ENCODE data around the gene NFKB2. TPM values are rescaled to one million over a fixed set of nuclear protein-coding genes. Genes with fewer than 3 reads are reported as not detected.

NFKB2 gene
- 68.1 to 102 TPM (median 85.6 TPM) in 5 replicates for total RNA-seq (2022; extraction: Qiagen RNA extraction)

GRCh38 chr10:102395400-102396316 is at the start of gene NFKB2:
Gene NFKB2 (plus strand): TSS chr10:102395705. CDS start chr10:102395960, 255 bp downstream.

GRCh38 chr10:102418622-102419268 is 23.2 kb downstream of the NFKB2 start, which contains the start of gene PSD:
Gene PSD (minus strand): TSS chr10:102418785. CDS start chr10:102417038, 1,747 bp downstream.

GRCh38 chr10:102420714-102421506 is 25.4 kb downstream of the NFKB2 start, which contains the start of gene FBXL15:
Gene FBXL15 (plus strand): TSS chr10:102420836. CDS start chr10:102421130, 294 bp downstream.

DNA sequence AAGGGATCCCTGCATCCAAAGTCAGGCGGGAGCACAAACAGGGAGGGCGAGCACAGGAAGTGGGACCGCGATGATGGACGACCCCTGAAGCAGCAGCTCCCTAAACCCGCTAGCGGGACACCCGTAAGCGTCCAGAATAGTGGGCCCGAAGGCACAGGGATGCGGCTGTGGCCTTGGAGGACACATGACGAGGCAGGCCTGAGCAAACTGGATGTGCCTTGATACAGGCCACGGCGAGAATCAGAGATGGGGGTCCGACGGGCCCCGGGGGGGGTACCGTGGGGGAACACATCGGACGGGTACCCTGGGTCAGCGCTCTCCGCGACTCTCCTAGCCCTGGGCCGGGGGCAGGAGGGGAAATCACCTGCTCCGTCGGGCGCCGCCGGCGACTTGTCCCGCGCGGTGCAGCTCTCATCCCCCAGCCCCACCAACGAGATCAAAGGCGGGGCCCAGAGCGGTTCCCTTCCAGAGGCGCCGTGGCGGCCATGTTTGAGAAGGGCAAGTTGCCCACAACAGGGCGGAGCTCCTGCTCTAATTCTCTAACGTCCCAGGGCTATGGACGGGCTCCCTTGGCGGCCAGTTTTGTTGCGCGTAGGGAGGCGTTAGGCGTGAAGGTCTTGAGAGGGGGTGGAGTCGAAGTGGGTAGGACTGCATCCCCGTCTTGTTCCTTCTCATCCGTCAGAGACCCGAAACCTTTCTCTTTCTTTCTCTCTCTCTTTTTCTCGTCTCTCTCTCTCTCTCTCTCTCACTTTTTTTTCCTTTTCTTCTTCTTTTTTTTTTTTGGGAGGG is 36.9 kb downstream of the NFKB2 start, which contains the start of gene CUEDC2:
Gene CUEDC2, minus strand, starts transcription at position 413 of the 789 bp plus-strand sequence. CDS start 7,386 bp downstream, outside the sequence.

DNA sequence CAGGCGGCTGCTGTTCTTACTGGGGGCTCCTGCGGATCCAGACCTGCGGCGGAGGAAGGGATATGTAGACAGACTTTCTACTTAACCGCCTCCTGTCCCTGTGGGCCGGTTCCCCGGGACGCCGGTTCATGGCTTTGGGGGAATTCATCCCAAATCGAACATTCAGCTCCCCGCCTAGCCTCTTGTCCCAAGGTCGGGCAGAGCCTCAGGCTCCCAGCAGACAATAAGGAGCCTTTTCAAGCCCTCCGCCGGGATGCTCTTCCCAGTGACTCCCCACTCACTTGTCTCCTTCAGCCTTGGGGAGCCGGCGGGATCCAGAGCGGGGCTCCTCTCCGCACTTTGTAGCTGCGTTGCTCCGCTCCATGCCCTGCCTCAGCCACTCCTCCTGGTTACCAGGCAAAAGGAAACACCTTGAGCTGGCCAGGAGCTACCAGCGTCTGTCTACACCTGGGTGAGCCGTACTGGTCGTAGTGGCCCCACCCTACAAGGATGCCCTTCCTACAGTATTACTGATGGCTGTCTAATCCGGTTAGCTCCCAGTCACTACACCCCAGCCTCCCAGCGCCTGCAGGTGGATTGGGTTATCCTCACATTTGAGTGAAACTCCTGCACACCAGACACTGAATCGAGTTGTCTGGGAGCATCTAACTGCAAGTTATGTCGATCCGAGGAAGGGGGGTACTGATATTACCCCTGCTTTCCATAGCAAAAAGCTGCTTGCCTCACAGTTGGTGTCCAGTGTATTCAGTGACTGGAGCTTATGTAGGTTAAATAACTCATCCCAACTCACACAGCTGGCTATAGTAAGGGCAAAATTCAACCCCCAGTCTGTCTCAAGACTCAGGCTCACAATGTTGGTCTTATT is 55.8 kb downstream of the NFKB2 start, which contains the start of gene C10orf95:
Gene C10orf95, minus strand, starts transcription at position 439 of the 865 bp plus-strand sequence. CDS start 450 bp downstream, outside the sequence.

Other genes starting within 250 kb of the NFKB2 start
- 166 to 187 TPM (median 171 TPM) in 5 replicates for gene NOLC1, start 243.3 kb upstream of the NFKB2 start, total RNA-seq (2022; extraction: Qiagen RNA extraction)
- gene ELOVL3, start 169.4 kb upstream of the NFKB2 start, total RNA-seq (2022; extraction: Qiagen RNA extraction): 0.16 to 0.40 TPM (median 0.30 TPM) in 5 replicates
- gene PITX3, start 154.2 kb upstream of the NFKB2 start, total RNA-seq (2022; extraction: Qiagen RNA extraction): 0.37 to 0.51 TPM (median 0.43 TPM) in 5 replicates
- gene GBF1, start 150.2 kb upstream of the NFKB2 start, total RNA-seq (2022; extraction: Qiagen RNA extraction): 22.7 to 27.3 TPM (median 26.3 TPM) in 5 replicates
- gene PSD, start 23.1 kb downstream of the NFKB2 start, total RNA-seq (2022; extraction: Qiagen RNA extraction): 0.18 to 0.60 TPM (median 0.46 TPM) in 5 replicates
- 6.5 to 12.1 TPM (median 10.1 TPM) in 5 replicates for gene FBXL15, start 25.1 kb downstream of the NFKB2 start, total RNA-seq (2022; extraction: Qiagen RNA extraction)
- gene CUEDC2, start 36.9 kb downstream of the NFKB2 start, total RNA-seq (2022; extraction: Qiagen RNA extraction): 61.2 to 73.2 TPM (median 66.7 TPM) in 5 replicates
- gene C10orf95, start 55.8 kb downstream of the NFKB2 start, total RNA-seq (2022; extraction: Qiagen RNA extraction): 0.08 to 0.19 TPM (median 0.17 TPM) in 5 replicates
- gene ACTR1A, start 107.0 kb downstream of the NFKB2 start, total RNA-seq (2022; extraction: Qiagen RNA extraction): 84.4 to 101 TPM (median 91.9 TPM) in 5 replicates
- gene SUFU, start 108.3 kb downstream of the NFKB2 start, total RNA-seq (2022; extraction: Qiagen RNA extraction): 5.2 to 7.9 TPM (median 7.2 TPM) in 5 replicates
- 41.9 to 47.6 TPM (median 44.8 TPM) in 5 replicates for gene TRIM8, start 248.8 kb downstream of the NFKB2 start, total RNA-seq (2022; extraction: Qiagen RNA extraction)